ENCODE data around the gene F13A1.

Gene F13A1

GRCh38 chr6:6196762-6197161 is 123.7 kb downstream of the F13A1 start:
- H3K27ac ChIP-seq, result no peak overlapping the region
- no peak overlapping the region for H3K4me3 ChIP-seq (ENCODE audit: low read depth in 1 of 2, low read length in 1 of 2)
- no peaks in the 10 kb centered on the region for H3K4me1 ChIP-seq (ENCODE audit: control insufficient read depth in 1 of 2, insufficient read depth in 1 of 2, low read depth in 1 of 2, low read length in 1 of 2)
- H3K36me3 ChIP-seq, result no peaks in the 10 kb centered on the region
- H3K9me3 ChIP-seq, result no peaks in the 10 kb centered on the region
- no peaks in the 10 kb centered on the region for H3K27me3 ChIP-seq
- no peak for TF ChIP-seq CTCF (IDR thresholded peaks at IDR 0.05)

GRCh38 chr6:6195080-6195479 is 125.4 kb downstream of the F13A1 start:
- no peaks in the 10 kb centered on the region for H3K36me3 ChIP-seq
- H3K4me3 ChIP-seq (ENCODE audit: low read depth in 1 of 2, low read length in 1 of 2), result no peak overlapping the region

GRCh38 chr6:6193221-6193745 is 127.2 kb downstream of the F13A1 start:
- no peak overlapping the region for H3K4me3 ChIP-seq (ENCODE audit: low read depth in 1 of 2, low read length in 1 of 2)
- no peaks in the 10 kb centered on the region for H3K36me3 ChIP-seq
- no peaks in the 10 kb centered on the region for H3K4me1 ChIP-seq (ENCODE audit: control insufficient read depth in 1 of 2, insufficient read depth in 1 of 2, low read depth in 1 of 2, low read length in 1 of 2)
- no peaks in the 10 kb centered on the region for H3K27me3 ChIP-seq
- no peak for TF ChIP-seq CTCF (IDR thresholded peaks at IDR 0.05)
- H3K9me3 ChIP-seq, result no peaks in the 10 kb centered on the region
- no peak overlapping the region for H3K27ac ChIP-seq

More at GRCh38 chr6:6195080-6195479, 125.4 kb downstream of the F13A1 start:
- H3K4me1 ChIP-seq (ENCODE audit: control insufficient read depth in 1 of 2, insufficient read depth in 1 of 2, low read depth in 1 of 2, low read length in 1 of 2), result no peaks in the 10 kb centered on the region
- H3K27me3 ChIP-seq, result no peaks in the 10 kb centered on the region
- H3K27ac ChIP-seq, result no peak overlapping the region
- no peaks in the 10 kb centered on the region for H3K9me3 ChIP-seq
- no peak for TF ChIP-seq CTCF (IDR thresholded peaks at IDR 0.05)

GRCh38 chr6:6191909-6192308 is 128.6 kb downstream of the F13A1 start:
- H3K4me1 ChIP-seq (ENCODE audit: control insufficient read depth in 1 of 2, insufficient read depth in 1 of 2, low read depth in 1 of 2, low read length in 1 of 2), result no peaks in the 10 kb centered on the region
- no peak for TF ChIP-seq CTCF (IDR thresholded peaks at IDR 0.05)
- H3K4me3 ChIP-seq (ENCODE audit: low read depth in 1 of 2, low read length in 1 of 2), result no peak overlapping the region
- no peaks in the 10 kb centered on the region for H3K9me3 ChIP-seq
- H3K36me3 ChIP-seq, result no peaks in the 10 kb centered on the region
- H3K27ac ChIP-seq, result no peak overlapping the region
- no peaks in the 10 kb centered on the region for H3K27me3 ChIP-seq

GRCh38 chr6:6191476-6191875 is 129.0 kb downstream of the F13A1 start:
- Histone ChIP-seq H3K4me3 (ENCODE audit: low read depth in 1 of 2, low read length in 1 of 2) (no peak overlapping the region), H3K36me3 (no peaks in the 10 kb centered on the region), H3K9me3 (no peaks in the 10 kb centered on the region), H3K4me1 (ENCODE audit: control insufficient read depth in 1 of 2, insufficient read depth in 1 of 2, low read depth in 1 of 2, low read length in 1 of 2) (no peaks in the 10 kb centered on the region), H3K27me3 (no peaks in the 10 kb centered on the region), H3K27ac (no peak overlapping the region)
- no peak for TF ChIP-seq CTCF (IDR thresholded peaks at IDR 0.05)

- Histone ChIP-seq H3K9me3 (no peaks in the 10 kb centered on the region), H3K36me3 (no peaks in the 10 kb centered on the region), H3K27ac (no peak overlapping the region), H3K27me3 (no peaks in the 10 kb centered on the region), H3K4me3 (ENCODE audit: low read depth in 1 of 2, low read length in 1 of 2) (no peak overlapping the region), H3K4me1 (ENCODE audit: control insufficient read depth in 1 of 2, insufficient read depth in 1 of 2, low read depth in 1 of 2, low read length in 1 of 2) (no peaks in the 10 kb centered on the region)
- TF ChIP-seq CTCF (IDR thresholded peaks at IDR 0.05), result no peak
Observed at GRCh38 chr6:6180684-6181083, 139.8 kb downstream of the F13A1 start.

All from neutrophil (primary cell).